Measurements from ENCODE around the gene NSUN3.

NSUN3 gene

GRCh38 chr3:94132777-94133176 lies 69.9 kb downstream of the NSUN3 start:
- DNase-seq = no peak

- no peak for DNase-seq
These were observed 73.3 kb downstream of the NSUN3 start for GRCh38 chr3:94136133-94136532.

- DNase-seq = no peak
These were observed 74.5 kb downstream of the NSUN3 start for GRCh38 chr3:94137377-94137776.

- no peak for DNase-seq
These were observed 83.6 kb downstream of the NSUN3 start for GRCh38 chr3:94146455-94146854.

GRCh38 chr3:94147012-94147411 lies 84.2 kb downstream of the NSUN3 start:
- no peak for DNase-seq

GRCh38 chr3:94150113-94150512 lies 87.3 kb downstream of the NSUN3 start:
- DNase-seq = no peak

GRCh38 chr3:94156626-94157025 lies 93.8 kb downstream of the NSUN3 start:
- no peak for DNase-seq

GRCh38 chr3:94158512-94158911 lies 95.7 kb downstream of the NSUN3 start:
- DNase-seq = no peak

GRCh38 chr3:94159062-94159828 lies 96.4 kb downstream of the NSUN3 start:
- no peak for DNase-seq

GRCh38 chr3:94162700-94163099 lies 99.8 kb downstream of the NSUN3 start:
- peak in 2 of 3 donors; percentile 1 to 4 for DNase-seq

- DNase-seq = no peak
These were observed 104.5 kb downstream of the NSUN3 start for GRCh38 chr3:94167346-94167745.

- no peak for DNase-seq
These were observed 104.9 kb downstream of the NSUN3 start for GRCh38 chr3:94167796-94168195.

- DNase-seq = no peak
These were observed 109.1 kb downstream of the NSUN3 start for GRCh38 chr3:94171954-94172353.

- DNase-seq = no peak
These were observed 109.9 kb downstream of the NSUN3 start for GRCh38 chr3:94172695-94173310.

- no peak for DNase-seq
These were observed 111.0 kb downstream of the NSUN3 start for GRCh38 chr3:94173673-94174434.

- no peak for DNase-seq
These were observed 112.8 kb downstream of the NSUN3 start for GRCh38 chr3:94175677-94176076.

- DNase-seq = no peak
These were observed 114.3 kb downstream of the NSUN3 start for GRCh38 chr3:94176988-94177745.
